ENCODE data around the gene KEL.

The KEL gene, protein sequence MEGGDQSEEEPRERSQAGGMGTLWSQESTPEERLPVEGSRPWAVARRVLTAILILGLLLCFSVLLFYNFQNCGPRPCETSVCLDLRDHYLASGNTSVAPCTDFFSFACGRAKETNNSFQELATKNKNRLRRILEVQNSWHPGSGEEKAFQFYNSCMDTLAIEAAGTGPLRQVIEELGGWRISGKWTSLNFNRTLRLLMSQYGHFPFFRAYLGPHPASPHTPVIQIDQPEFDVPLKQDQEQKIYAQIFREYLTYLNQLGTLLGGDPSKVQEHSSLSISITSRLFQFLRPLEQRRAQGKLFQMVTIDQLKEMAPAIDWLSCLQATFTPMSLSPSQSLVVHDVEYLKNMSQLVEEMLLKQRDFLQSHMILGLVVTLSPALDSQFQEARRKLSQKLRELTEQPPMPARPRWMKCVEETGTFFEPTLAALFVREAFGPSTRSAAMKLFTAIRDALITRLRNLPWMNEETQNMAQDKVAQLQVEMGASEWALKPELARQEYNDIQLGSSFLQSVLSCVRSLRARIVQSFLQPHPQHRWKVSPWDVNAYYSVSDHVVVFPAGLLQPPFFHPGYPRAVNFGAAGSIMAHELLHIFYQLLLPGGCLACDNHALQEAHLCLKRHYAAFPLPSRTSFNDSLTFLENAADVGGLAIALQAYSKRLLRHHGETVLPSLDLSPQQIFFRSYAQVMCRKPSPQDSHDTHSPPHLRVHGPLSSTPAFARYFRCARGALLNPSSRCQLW

DNA sequence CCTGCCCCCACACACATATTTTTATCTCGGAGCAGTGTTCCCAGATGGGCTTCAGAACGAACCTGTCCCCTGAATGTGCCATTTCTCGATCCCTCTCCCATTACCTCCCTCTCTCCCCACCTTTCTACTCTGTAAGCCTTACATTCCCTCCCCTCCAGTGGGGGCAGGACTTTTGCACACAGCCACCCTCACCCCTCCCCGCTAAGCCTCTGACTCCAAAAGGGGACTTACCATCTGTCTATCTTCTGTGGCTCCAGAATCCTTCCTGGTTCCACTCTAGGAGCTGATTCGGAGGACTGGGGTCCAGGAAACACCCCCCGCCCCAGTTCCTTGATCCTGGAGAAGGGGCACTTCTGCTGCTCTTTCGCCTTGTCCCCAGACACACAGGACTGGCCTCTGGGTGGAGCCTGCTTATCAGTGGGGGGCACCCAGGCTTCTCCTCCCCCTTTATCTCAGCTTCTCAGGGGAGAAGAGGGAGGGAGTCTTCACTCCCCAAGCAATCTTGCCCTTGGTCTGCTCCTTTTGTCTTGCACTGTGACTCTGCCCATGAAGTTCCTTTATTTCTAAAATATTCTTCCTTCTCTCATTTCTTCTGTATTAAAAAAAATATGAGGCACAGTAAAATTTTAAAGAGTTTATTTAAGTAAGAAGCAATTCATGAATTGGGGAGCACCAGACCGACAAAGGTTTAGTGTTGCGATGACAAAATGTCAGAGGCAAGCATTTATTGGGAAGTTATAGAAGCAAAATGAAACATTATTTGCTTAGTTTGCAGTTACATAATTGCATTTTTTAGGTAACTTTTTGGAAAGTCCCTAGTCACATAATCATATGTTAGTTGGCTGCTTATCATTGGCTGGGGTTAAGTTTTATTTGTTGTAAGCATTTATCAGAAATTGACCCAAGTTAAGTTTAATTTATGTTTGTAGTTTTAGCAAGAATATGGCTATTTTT is at the start of gene KEL:
Gene KEL, minus strand, starts transcription at position 391 of the 954 bp plus-strand sequence. Its CDS starts 157 bp downstream, at position 234.
- DNase-seq (ENCODE audit: low read depth, low spot score): no peak
- no peaks in the 10 kb centered on the region for H3K27me3 ChIP-seq (ENCODE audit: insufficient read depth, insufficient read length)
- H3K9me3 ChIP-seq (ENCODE audit: insufficient read depth, low read length): no peaks in the 10 kb centered on the region
- H3K9ac ChIP-seq (ENCODE audit: insufficient read length, low read depth): no peak within 1 kb of the TSS
- TF ChIP-seq SUZ12 (IDR thresholded peaks at IDR 0.05; ENCODE audit: extremely low read depth, insufficient read depth, insufficient read length): no peak
- TF ChIP-seq YY1 (IDR thresholded peaks at IDR 0.05; ENCODE audit: insufficient read depth, insufficient read length): no peak
- TF ChIP-seq ZNF274 (IDR thresholded peaks at IDR 0.05; ENCODE audit: low read depth, low read length): no peak
- no peak within 1 kb of the TSS for H3K4me3 ChIP-seq (ENCODE audit: insufficient read length, low read depth)
- H3K4me1 ChIP-seq (ENCODE audit: insufficient read depth, insufficient read length): peaks cover 3% of the 10 kb centered on the region
- no peaks in the 10 kb centered on the region for H3K36me3 ChIP-seq (ENCODE audit: insufficient read depth, insufficient read length, low read length)

DNA sequence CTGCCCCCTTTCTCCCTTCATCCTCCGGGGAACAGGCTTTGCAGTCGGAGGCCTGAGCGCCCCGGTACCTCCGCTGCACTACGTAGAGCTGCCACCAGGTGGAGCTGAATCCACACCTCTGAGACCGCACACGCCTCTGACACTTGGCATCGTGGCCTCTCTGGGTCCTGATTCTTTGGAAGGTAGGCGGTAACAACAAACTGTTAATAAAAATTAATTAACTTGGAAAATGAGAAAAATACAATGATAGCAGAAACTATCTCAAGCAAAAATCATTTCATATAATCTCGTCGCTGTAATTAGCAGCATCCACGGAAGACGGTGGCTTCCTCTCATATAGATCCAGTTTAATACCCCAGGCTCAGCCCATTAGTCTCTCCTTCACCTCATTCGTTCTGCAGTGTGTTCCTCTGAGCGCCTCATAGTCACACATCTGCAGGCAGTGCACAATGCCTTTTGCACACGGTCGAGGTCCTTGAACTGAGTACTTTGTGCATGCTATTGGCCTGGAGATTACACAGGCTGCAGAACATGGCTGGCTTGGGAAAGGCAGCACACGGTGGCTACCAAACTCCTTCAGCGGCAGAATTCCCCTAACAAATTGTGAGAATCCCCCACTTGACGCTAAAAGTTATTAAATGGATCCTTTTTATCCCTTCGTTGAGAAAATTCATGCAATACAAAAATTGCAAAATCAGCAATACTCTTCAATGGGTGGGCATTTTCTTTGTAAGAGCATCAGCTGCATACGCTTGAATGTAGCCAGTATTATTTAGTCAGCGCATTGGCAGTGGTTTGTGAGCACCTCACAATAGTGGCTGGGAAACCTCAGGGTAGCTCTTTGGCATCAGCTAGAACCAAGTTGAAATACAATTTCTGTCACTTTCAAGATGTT is 46.1 kb upstream of the KEL start:
- no peak overlapping the region for H3K4me3 ChIP-seq (ENCODE audit: insufficient read length, low read depth)
- no peaks in the 10 kb centered on the region for H3K36me3 ChIP-seq (ENCODE audit: insufficient read depth, insufficient read length, low read length)
- DNase-seq (ENCODE audit: low read depth, low spot score): peak; percentile 80
- H3K27me3 ChIP-seq (ENCODE audit: insufficient read depth, insufficient read length): peaks cover 3% of the 10 kb centered on the region
- H3K9ac ChIP-seq (ENCODE audit: insufficient read length, low read depth): no peak overlapping the region
- TF ChIP-seq SUZ12 (IDR thresholded peaks at IDR 0.05; ENCODE audit: extremely low read depth, insufficient read depth, insufficient read length): no peak
- TF ChIP-seq ZNF274 (IDR thresholded peaks at IDR 0.05; ENCODE audit: low read depth, low read length): no peak
- no peak for TF ChIP-seq YY1 (IDR thresholded peaks at IDR 0.05; ENCODE audit: insufficient read depth, insufficient read length)
- H3K9me3 ChIP-seq (ENCODE audit: insufficient read depth, low read length): no peaks in the 10 kb centered on the region
- no peaks in the 10 kb centered on the region for H3K4me1 ChIP-seq (ENCODE audit: insufficient read depth, insufficient read length)

DNA sequence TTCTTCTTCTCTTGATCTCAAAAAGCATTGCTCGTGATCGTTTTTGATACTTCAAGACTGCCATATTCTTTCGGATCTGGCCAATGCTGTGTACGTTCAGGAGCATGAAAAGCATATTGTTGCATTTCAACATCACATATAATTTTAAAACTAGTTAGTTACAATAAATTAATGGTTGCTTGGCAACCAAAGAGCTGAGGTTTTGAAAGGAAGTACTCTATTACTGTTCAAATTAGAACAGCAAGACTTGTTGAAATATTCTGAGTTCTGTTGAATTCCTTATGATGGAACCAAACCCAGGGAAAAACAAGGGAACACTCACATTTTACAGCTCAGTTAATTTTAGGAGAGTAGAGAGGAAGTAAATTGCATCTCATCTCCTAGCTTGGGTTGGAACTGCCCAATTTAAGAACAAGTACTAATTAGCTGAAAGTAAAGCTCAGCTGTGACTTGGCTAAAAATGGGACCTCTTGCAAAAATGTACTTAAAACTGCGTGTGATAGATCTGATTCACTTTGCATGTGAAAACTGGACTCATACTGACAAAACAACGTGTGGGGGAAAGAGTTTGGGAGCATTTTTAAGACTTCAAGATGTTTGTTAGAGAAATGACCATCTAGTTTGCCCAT is 43.6 kb upstream of the KEL start:
- Histone ChIP-seq H3K36me3 (ENCODE audit: insufficient read depth, insufficient read length, low read length) (no peaks in the 10 kb centered on the region), H3K4me3 (ENCODE audit: insufficient read length, low read depth) (no peak overlapping the region), H3K9ac (ENCODE audit: insufficient read length, low read depth) (no peak overlapping the region), H3K9me3 (ENCODE audit: insufficient read depth, low read length) (no peaks in the 10 kb centered on the region), H3K27me3 (ENCODE audit: insufficient read depth, insufficient read length) (peaks cover 3% of the 10 kb centered on the region), H3K4me1 (ENCODE audit: insufficient read depth, insufficient read length) (no peaks in the 10 kb centered on the region)
- no peak for DNase-seq (ENCODE audit: low read depth, low spot score)
- no peak for TF ChIP-seq YY1 (IDR thresholded peaks at IDR 0.05; ENCODE audit: insufficient read depth, insufficient read length)

DNA sequence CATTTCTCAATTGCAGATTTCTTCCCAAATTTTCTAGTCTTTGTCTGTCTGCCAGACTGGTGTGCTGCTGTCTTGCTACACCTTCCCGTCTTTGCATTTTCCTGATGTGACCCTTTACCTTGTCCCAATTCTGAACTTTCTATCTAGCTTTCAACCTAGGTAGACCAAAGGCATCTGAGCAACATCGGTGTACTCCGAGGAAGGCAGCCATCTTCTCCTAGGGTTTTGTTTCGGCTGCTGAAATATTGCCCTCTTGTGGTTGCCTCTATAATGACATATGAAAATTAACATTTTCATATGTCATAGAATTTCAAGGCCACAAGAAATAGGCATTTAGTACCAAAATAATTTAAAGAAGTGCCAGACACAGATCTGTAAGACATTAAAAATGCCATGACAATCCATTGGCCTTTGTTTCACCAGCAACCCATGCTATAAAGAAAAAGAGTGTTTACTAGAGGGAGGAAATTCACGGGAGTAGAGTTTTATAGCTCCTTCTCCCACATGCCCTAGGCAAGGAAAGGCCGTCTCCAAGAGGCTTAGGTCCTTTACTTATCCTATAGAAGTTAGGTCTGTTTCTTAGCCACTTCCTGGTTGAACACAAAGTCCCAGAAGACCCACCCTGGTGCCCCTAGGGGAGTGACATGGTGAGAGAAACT is 41.4 kb upstream of the KEL start:
- Histone ChIP-seq H3K4me1 (ENCODE audit: insufficient read depth, insufficient read length) (no peaks in the 10 kb centered on the region), H3K27me3 (ENCODE audit: insufficient read depth, insufficient read length) (peaks cover 3% of the 10 kb centered on the region), H3K36me3 (ENCODE audit: insufficient read depth, insufficient read length, low read length) (no peaks in the 10 kb centered on the region), H3K9me3 (ENCODE audit: insufficient read depth, low read length) (no peaks in the 10 kb centered on the region), H3K4me3 (ENCODE audit: insufficient read length, low read depth) (no peak overlapping the region), H3K9ac (ENCODE audit: insufficient read length, low read depth) (no peak overlapping the region)
- TF ChIP-seq SUZ12 (IDR thresholded peaks at IDR 0.05; ENCODE audit: extremely low read depth, insufficient read depth, insufficient read length) (no peak), YY1 (IDR thresholded peaks at IDR 0.05; ENCODE audit: insufficient read depth, insufficient read length) (peak; percentile 39), ZNF274 (IDR thresholded peaks at IDR 0.05; ENCODE audit: low read depth, low read length) (no peak)
- peak; percentile 27 for DNase-seq (ENCODE audit: low read depth, low spot score)

DNA sequence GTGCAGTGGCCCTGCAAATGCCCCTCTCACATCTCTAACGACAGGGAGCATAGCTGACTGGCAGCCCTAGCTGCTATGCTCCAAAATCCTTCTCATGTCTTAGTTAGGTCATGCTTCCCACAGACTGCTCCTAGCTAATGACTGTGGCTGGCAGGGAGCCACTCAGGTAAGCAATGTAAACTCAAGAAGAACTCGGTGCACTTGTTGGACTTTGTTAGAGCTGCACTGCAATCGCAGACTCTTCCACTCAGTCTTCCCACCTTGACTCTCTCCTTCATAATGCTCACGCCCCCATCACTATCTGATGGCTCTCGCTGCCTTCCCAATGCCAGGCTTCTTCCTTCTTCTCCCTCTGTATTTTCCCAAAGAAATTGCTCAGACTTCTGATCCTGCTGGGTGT is 40.7 kb upstream of the KEL start:
- peaks cover 3% of the 10 kb centered on the region for H3K27me3 ChIP-seq (ENCODE audit: insufficient read depth, insufficient read length)
- H3K9me3 ChIP-seq (ENCODE audit: insufficient read depth, low read length): no peaks in the 10 kb centered on the region
- TF ChIP-seq SUZ12 (IDR thresholded peaks at IDR 0.05; ENCODE audit: extremely low read depth, insufficient read depth, insufficient read length): no peak
- TF ChIP-seq YY1 (IDR thresholded peaks at IDR 0.05; ENCODE audit: insufficient read depth, insufficient read length): no peak
- no peak for TF ChIP-seq ZNF274 (IDR thresholded peaks at IDR 0.05; ENCODE audit: low read depth, low read length)
- no peak for DNase-seq (ENCODE audit: low read depth, low spot score)
- H3K9ac ChIP-seq (ENCODE audit: insufficient read length, low read depth): no peak overlapping the region
- no peaks in the 10 kb centered on the region for H3K36me3 ChIP-seq (ENCODE audit: insufficient read depth, insufficient read length, low read length)
- no peak overlapping the region for H3K4me3 ChIP-seq (ENCODE audit: insufficient read length, low read depth)
- no peaks in the 10 kb centered on the region for H3K4me1 ChIP-seq (ENCODE audit: insufficient read depth, insufficient read length)
